PC-3 (cell line): ENCODE measurements around the gene TRO. TPM values are rescaled to one million over a fixed set of nuclear protein-coding genes. Genes with fewer than 3 reads are reported as not detected.

Experiments used
- ATAC-seq: fragments of 200-7000 bp; cut with Tn5 transposase; 2 replicates; pipeline ENCODE4 v1.9.1; 2020; ENCODE audit warnings: mild to moderate bottlenecking, moderate library complexity
- BruUV-seq: library from RNA; stranded (reverse); fragments of 400-500 nt; replicated peaks from 2 replicates; lab custom pipeline; 2021; lab: Mats Ljungman, UMichigan
- CTCF ChIA-PET: fragments of 300-600 bp; sonication (Branson Sonifier 250); formaldehyde crosslinking; loops from one replicate; lab custom pipeline; 2022; ENCODE audit warnings: antibody characterized with exemption; lab: Charles Lee
- POLR2A ChIA-PET: fragments of 300-600 bp; sonication (Branson Sonifier 250); formaldehyde crosslinking; loops from one replicate; lab custom pipeline; 2022; ENCODE audit warnings: antibody characterized with exemption; ENCODE audit not compliant: unreplicated experiment; lab: Charles Lee
- DNase-seq: peaks from one replicate; pipeline ENCODE4 v3.0.0-alpha.2; 2015
- H2AFZ ChIP-seq: fragments of 300-600 bp; sonication (generic); 2 replicates; pipeline ENCODE4 v1.6.0; 2016; ENCODE audit warnings: antibody characterized with exemption, low read length
- H3F3A ChIP-seq: fragments of 300-600 bp; sonication (generic); one replicate; pipeline ENCODE4 v1.6.0; 2017; ENCODE audit warnings: antibody characterized with exemption, low read length, control low read depth, mild to moderate bottlenecking; ENCODE audit not compliant: unreplicated experiment
- H3K27ac ChIP-seq: fragments of 300-600 bp; sonication (generic); 2 replicates; pipeline ENCODE4 v1.5.1; 2016; ENCODE audit warnings: mild to moderate bottlenecking, low read length
- H3K27me3 ChIP-seq: fragments of 300-600 bp; sonication (generic); 2 replicates; pipeline ENCODE4 v1.6.1; 2016; ENCODE audit warnings: low read length, mixed read lengths
- H3K36me3 ChIP-seq: fragments of 300-600 bp; sonication (generic); 2 replicates; pipeline ENCODE4 v1.6.1; 2016; ENCODE audit warnings: low read depth, mixed run types, low read length, mixed read lengths
- H3K4me1 ChIP-seq: fragments of 300-600 bp; sonication (generic); 2 replicates; pipeline ENCODE4 v1.5.1; 2016; ENCODE audit warnings: low read length; ENCODE audit not compliant: insufficient read depth
- H3K4me2 ChIP-seq: fragments of 300-600 bp; sonication (generic); 2 replicates; pipeline ENCODE4 v1.6.0; 2016; ENCODE audit warnings: low read length
- H3K4me3 ChIP-seq: fragments of 300-600 bp; sonication (generic); 2 replicates; pipeline ENCODE4 v1.5.1; 2016; ENCODE audit warnings: mild to moderate bottlenecking, low read length, mixed read lengths
- H3K79me2 ChIP-seq: fragments of 300-600 bp; sonication (generic); 2 replicates; pipeline ENCODE4 v1.6.1; 2017; ENCODE audit warnings: low read length, mixed read lengths
- H3K9ac ChIP-seq: fragments of 300-600 bp; sonication (generic); 2 replicates; pipeline ENCODE4 v1.6.0; 2016; ENCODE audit warnings: mild to moderate bottlenecking, low read length
- H3K9me2 ChIP-seq: fragments of 300-600 bp; sonication (generic); replicated peaks from 2 replicates; pipeline ENCODE4 v1.6.1; 2016; ENCODE audit warnings: mixed run types, low read length, mixed read lengths
- H3K9me3 ChIP-seq: fragments of 300-600 bp; sonication (generic); 2 replicates; pipeline ENCODE4 v1.6.1; 2016; ENCODE audit warnings: low read length, mixed read lengths
- H4K20me1 ChIP-seq: fragments of 300-600 bp; sonication (generic); 2 replicates; pipeline ENCODE4 v1.6.1; 2016; ENCODE audit warnings: low read length, mixed read lengths
- EZH2 ChIP-seq: fragments of 300-600 bp; sonication (generic); IDR thresholded peaks from one replicate; pipeline ENCODE4 v1.6.1; 2017; ENCODE audit warnings: antibody characterized with exemption, mild to moderate bottlenecking, low read length; ENCODE audit not compliant: unreplicated experiment
- EZH2phosphoT487 ChIP-seq: fragments of 300-600 bp; sonication (generic); IDR thresholded peaks from 2 replicates; pipeline ENCODE4 v1.6.1; 2018; ENCODE audit warnings: mild to moderate bottlenecking, antibody characterized with exemption, low read length, borderline replicate concordance
- intact Hi-C: fragments of 100-400 bp; cut with micrococcal nuclease; formaldehyde crosslinking; loops from 2 replicates; pipeline ENCODE4 v1.9.0; 2023
- total RNA-seq: library from RNA; depleted of rRNA; stranded (reverse); fragments of >200 nt; gene quantifications from 2 replicates; pipeline ENCODE4 v1.2.3, GENCODE V29; 2014
- TF ChIP-seq, protein P1 (sequence below): fragments of 300-600 bp; sonication (generic); conservative IDR thresholded peaks from 2 replicates; pipeline ENCODE4 v1.5.1; 2017; ENCODE audit warnings: antibody characterized with exemption, low read depth, mild to moderate bottlenecking, low read length

TRO gene
- total RNA-seq, 1 experiment from 2014 or later, result not detected

DNA sequence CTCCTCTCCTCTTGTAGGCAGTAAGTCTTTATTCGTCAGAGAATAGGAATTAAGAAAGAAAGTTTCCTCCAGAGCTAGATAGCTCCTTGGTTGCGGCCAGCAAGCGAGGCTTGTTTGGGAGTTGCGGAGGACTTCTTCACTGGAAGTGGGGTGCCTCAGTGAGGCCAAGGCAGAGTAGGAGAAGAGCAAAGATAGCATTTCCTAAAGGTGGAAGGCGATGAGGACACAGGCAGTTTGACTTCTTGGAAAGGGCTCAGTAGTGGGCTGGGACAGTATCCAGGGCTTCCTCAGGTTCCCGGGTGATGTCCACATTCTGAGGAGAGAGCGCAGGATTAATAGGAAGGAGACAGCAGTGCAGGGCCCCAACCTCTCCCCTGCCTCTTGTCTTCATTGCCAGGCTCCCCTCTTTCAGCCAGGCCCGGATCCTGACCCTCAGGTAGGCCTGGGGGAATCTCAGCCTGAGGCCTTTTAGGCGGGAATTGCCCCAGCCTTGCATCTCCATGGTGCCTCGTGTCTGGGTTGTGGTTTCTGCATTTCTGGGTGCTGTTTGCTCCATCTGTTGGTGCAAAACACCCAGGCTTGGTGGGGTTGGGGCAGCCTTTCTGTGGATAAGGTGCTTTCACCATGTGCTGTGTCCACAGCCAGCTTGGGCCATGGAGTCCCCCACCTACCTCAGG lies 12.7 kb downstream of the TRO start:
- Histone ChIP-seq H3K4me1 (no peaks in the 10 kb centered on the region), H4K20me1 (no peaks in the 10 kb centered on the region), H2AFZ (no peak overlapping the region), H3K27me3 (no peaks in the 10 kb centered on the region), H3K36me3 (no peaks in the 10 kb centered on the region), H3F3A (no peaks in the 10 kb centered on the region), H3K9me2 (no peaks in the 10 kb centered on the region), H3K4me2 (no peak overlapping the region), H3K9me3 (no peaks in the 10 kb centered on the region), H3K79me2 (no peaks in the 10 kb centered on the region), H3K4me3 (no peak overlapping the region), H3K9ac (no peak overlapping the region), H3K27ac (no peak overlapping the region)
- CTCF ChIA-PET, result no interaction called here
- no TSS peak for BruUV-seq
- intact Hi-C loops, result no loop called here
- ATAC-seq (no peak), DNase-seq (no peak)
- TF ChIP-seq EZH2 (no peak), EZH2phosphoT487 (no peak)
- TF ChIP-seq, protein P1, sequence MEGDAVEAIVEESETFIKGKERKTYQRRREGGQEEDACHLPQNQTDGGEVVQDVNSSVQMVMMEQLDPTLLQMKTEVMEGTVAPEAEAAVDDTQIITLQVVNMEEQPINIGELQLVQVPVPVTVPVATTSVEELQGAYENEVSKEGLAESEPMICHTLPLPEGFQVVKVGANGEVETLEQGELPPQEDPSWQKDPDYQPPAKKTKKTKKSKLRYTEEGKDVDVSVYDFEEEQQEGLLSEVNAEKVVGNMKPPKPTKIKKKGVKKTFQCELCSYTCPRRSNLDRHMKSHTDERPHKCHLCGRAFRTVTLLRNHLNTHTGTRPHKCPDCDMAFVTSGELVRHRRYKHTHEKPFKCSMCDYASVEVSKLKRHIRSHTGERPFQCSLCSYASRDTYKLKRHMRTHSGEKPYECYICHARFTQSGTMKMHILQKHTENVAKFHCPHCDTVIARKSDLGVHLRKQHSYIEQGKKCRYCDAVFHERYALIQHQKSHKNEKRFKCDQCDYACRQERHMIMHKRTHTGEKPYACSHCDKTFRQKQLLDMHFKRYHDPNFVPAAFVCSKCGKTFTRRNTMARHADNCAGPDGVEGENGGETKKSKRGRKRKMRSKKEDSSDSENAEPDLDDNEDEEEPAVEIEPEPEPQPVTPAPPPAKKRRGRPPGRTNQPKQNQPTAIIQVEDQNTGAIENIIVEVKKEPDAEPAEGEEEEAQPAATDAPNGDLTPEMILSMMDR, result no peak
- POLR2A ChIA-PET, result no interaction called here

DNA sequence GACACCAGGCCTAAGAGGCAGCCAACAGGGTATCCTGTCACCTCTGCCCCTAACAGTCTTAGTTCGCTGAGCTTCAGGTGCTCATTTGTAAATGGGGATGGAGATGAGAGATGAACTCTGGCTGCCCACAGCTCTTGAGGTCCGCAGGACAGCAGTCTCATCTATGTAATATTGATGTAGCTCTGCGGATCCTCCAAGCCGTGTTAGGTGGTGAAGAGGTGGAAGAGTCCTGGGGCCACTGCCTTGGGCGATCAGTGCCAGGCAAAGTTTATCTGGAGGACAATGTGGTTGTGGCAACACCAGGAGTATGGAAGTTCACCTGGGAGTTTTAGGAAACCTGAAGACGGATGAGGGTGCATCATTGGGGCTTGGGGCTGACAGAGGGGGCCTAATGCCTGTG lies 13.4 kb downstream of the TRO start:
- DNase-seq (no peak), ATAC-seq (no peak)
- Histone ChIP-seq H3K79me2 (no peaks in the 10 kb centered on the region), H3K27me3 (no peaks in the 10 kb centered on the region), H3K36me3 (no peaks in the 10 kb centered on the region), H3F3A (no peaks in the 10 kb centered on the region), H3K9ac (no peak overlapping the region), H3K9me3 (no peaks in the 10 kb centered on the region), H3K27ac (no peak overlapping the region), H3K4me2 (no peak overlapping the region), H3K4me1 (no peaks in the 10 kb centered on the region), H3K9me2 (no peaks in the 10 kb centered on the region), H2AFZ (no peak overlapping the region), H3K4me3 (no peak overlapping the region), H4K20me1 (no peaks in the 10 kb centered on the region)
- BruUV-seq, result no TSS peak
- ChIA-PET POLR2A (no interaction called here), CTCF (no interaction called here)
- no peak for TF ChIP-seq EZH2
- TF ChIP-seq EZH2phosphoT487, result no peak
- TF ChIP-seq, protein P1, result no peak
- intact Hi-C loops, result no loop called here

DNA sequence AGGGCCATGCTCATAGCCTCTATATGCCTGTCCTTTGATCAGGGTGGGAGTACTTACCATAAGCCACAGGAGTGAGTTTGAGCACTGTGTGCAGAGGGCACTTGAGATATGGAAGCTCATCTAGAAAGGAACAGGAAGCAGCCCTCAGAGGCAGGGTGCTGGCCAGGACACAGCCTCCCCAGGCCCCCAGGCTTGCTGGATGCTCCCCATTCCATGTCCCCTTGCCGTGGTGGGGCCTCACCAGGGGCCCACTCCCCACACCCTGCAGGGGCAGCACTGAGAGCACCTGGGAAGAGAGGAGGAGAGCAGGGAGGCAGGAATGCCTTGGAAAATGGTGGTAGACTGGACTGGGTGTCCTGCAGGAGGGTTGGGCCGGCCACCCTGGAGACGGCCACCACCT lies 14.3 kb downstream of the TRO start:
- H3K4me2 ChIP-seq, result no peak overlapping the region
- H3K4me3 ChIP-seq, result no peak overlapping the region
- no peak overlapping the region for H2AFZ ChIP-seq
- H3K9me3 ChIP-seq, result no peaks in the 10 kb centered on the region
- H3K27ac ChIP-seq, result no peak overlapping the region
- ATAC-seq (no peak), DNase-seq (no peak)
- no peaks in the 10 kb centered on the region for H3K79me2 ChIP-seq
- ChIA-PET POLR2A (no interaction called here), CTCF (no interaction called here)
- intact Hi-C loops, result no loop called here
- H4K20me1 ChIP-seq, result no peaks in the 10 kb centered on the region
- no peaks in the 10 kb centered on the region for H3K9me2 ChIP-seq
- H3K9ac ChIP-seq, result no peak overlapping the region
- TF ChIP-seq EZH2phosphoT487, result no peak
- TF ChIP-seq, protein P1, result no peak
- TF ChIP-seq EZH2, result no peak
- no peaks in the 10 kb centered on the region for H3K27me3 ChIP-seq
- H3K36me3 ChIP-seq, result no peaks in the 10 kb centered on the region
- no peaks in the 10 kb centered on the region for H3K4me1 ChIP-seq
- H3F3A ChIP-seq, result no peaks in the 10 kb centered on the region
- BruUV-seq, result no TSS peak
